Astrocyte (in vitro differentiated cells and primary cell): ENCODE results near the gene SF3B3. TPM values are rescaled to one million over a fixed set of nuclear protein-coding genes. Genes with fewer than 3 reads are reported as not detected.

ENCODE experiments used
- DNase-seq: peaks from one replicate; pipeline ENCODE4 v3.0.0-alpha.2; 2010; ENCODE audit warnings: low read depth
- FAIRE-seq: peaks from 2 replicates; lab custom pipeline; 2011; peaks lifted over from hg19 to GRCh38; lab: Jason Lieb, UNC
- H2AFZ ChIP-seq: 2 replicates; pipeline ENCODE4 v1.6.0; 2012; ENCODE audit warnings: low read depth, low read length, inconsistent platforms
- H3K27ac ChIP-seq: 2 replicates; pipeline ENCODE4 v1.5.1; 2011; ENCODE audit warnings: low read depth, low read length, inconsistent platforms
- H3K27me3 ChIP-seq: 2 replicates; pipeline ENCODE4 v1.6.0; 2011; ENCODE audit warnings: low read length, inconsistent platforms; ENCODE audit not compliant: insufficient read depth
- H3K36me3 ChIP-seq: 2 replicates; pipeline ENCODE4 v1.5.1; 2011; ENCODE audit warnings: low read length, inconsistent platforms; ENCODE audit not compliant: insufficient read depth
- H3K4me1 ChIP-seq: 2 replicates; pipeline ENCODE4 v1.5.1; 2011; ENCODE audit warnings: low read length, inconsistent platforms; ENCODE audit not compliant: insufficient read depth
- H3K4me2 ChIP-seq: 2 replicates; pipeline ENCODE4 v1.6.0; 2012; ENCODE audit warnings: low read length, inconsistent platforms
- H3K4me3 ChIP-seq: 2 replicates; pipeline ENCODE4 v1.5.1; 2011; ENCODE audit warnings: low read depth, mild to moderate bottlenecking, low read length, inconsistent platforms; ENCODE audit not compliant: insufficient read depth
- H3K79me2 ChIP-seq: 2 replicates; pipeline ENCODE4 v1.6.0; 2012; ENCODE audit warnings: mild to moderate bottlenecking, low read length, inconsistent platforms; ENCODE audit not compliant: insufficient read depth
- H3K9ac ChIP-seq: 2 replicates; pipeline ENCODE4 v1.6.0; 2012; ENCODE audit warnings: mild to moderate bottlenecking, low read length, inconsistent platforms
- H3K9me3 ChIP-seq: 2 replicates; pipeline ENCODE4 v1.5.1; 2012; ENCODE audit warnings: low read depth, mild to moderate bottlenecking, low read length, inconsistent platforms; ENCODE audit not compliant: insufficient read depth
- H4K20me1 ChIP-seq: 2 replicates; pipeline ENCODE4 v1.6.0; 2012; ENCODE audit warnings: low read length, inconsistent platforms; ENCODE audit not compliant: insufficient read depth
- H3K27ac Mint-ChIP-seq: one replicate; pipeline ENCODE4 v1.8.0; 2021; ENCODE audit warnings: mild to moderate bottlenecking, mixed read lengths; ENCODE audit not compliant: unreplicated experiment
- H3K27me3 Mint-ChIP-seq: one replicate; pipeline ENCODE4 v1.8.0; 2021; ENCODE audit warnings: low read depth, mixed read lengths; ENCODE audit not compliant: unreplicated experiment
- H3K36me3 Mint-ChIP-seq: one replicate; pipeline ENCODE4 v1.8.0; 2021; ENCODE audit warnings: low read depth, mixed read lengths; ENCODE audit not compliant: unreplicated experiment
- H3K4me1 Mint-ChIP-seq: one replicate; pipeline ENCODE4 v1.8.0; 2021; ENCODE audit warnings: low read depth, mixed read lengths; ENCODE audit not compliant: unreplicated experiment
- H3K4me3 Mint-ChIP-seq: one replicate; pipeline ENCODE4 v1.8.0; 2021; ENCODE audit warnings: mild to moderate bottlenecking, moderate library complexity, mixed read lengths; ENCODE audit not compliant: unreplicated experiment
- H3K9me3 Mint-ChIP-seq: one replicate; pipeline ENCODE4 v1.8.0; 2021; ENCODE audit warnings: mild to moderate bottlenecking, mixed read lengths; ENCODE audit not compliant: unreplicated experiment
- EZH2 ChIP-seq: IDR thresholded peaks from 2 replicates; pipeline ENCODE4 v1.6.1; 2012; ENCODE audit warnings: mild to moderate bottlenecking, low read length, inconsistent platforms; ENCODE audit not compliant: insufficient read depth
- total RNA-seq: library from RNA; stranded (reverse); gene quantifications from 2 replicates; pipeline ENCODE4 v1.2.1, GENCODE V29; 2021
- TF ChIP-seq, protein P1 (sequence below): IDR thresholded peaks from 2 replicates; pipeline ENCODE4 v1.5.1; 2011; ENCODE audit warnings: low read depth, mild to moderate bottlenecking, inconsistent platforms, low read length, moderate library complexity; ENCODE audit not compliant: insufficient read depth

The SF3B3 gene
- total RNA-seq, 1 donor from 2014 or later = 179 TPM

DNA sequence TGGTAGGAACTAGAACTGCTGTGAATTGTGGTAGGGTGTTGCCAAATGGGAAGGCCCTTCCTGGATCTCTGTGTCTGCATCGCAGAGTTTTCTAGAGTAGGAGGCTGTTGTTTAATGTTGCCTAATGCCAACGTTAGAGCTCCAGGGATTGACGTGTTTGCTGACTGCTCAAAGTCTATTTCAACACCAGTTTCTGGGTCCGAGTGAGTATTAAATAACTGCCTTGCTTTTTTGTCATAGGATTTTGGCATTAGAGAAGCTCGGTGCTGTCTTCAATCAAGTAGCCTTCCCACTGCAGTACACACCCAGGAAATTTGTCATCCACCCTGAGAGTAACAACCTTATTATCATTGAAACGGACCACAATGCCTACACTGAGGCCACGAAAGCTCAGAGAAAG lies 40.0 kb downstream of the SF3B3 start:
- Histone ChIP-seq H4K20me1 (peaks cover 88% of the 10 kb centered on the region), H3K79me2 (peaks cover 35% of the 10 kb centered on the region)

DNA sequence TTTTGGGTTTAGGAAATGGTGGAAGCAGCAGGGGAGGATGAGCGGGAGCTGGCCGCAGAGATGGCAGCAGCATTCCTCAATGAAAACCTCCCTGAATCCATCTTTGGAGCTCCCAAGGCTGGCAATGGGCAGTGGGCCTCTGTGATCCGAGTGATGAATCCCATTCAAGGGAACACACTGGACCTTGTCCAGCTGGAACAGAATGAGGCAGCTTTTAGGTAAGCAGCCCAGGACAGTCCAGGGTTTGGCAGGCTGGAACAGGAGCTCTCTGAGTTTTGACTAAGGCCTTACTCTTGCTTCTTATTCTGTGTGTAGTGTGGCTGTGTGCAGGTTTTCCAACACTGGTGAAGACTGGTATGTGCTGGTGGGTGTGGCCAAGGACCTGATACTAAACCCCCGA lies 41.4 kb downstream of the SF3B3 start:
- FAIRE-seq (no peak), DNase-seq (no peak)
- no peak overlapping the region for H3K27ac Mint-ChIP-seq
- Histone ChIP-seq H3K4me1 (peaks cover 5% of the 10 kb centered on the region), H3K27me3 (no peaks in the 10 kb centered on the region), H3K27ac (no peak overlapping the region), H3K79me2 (peaks cover 31% of the 10 kb centered on the region), H3K9me3 (no peaks in the 10 kb centered on the region), H3K9ac (no peak overlapping the region), H2AFZ (no peak overlapping the region), H4K20me1 (peaks cover 90% of the 10 kb centered on the region), H3K4me3 (no peak overlapping the region), H3K36me3 (peaks cover 89% of the 10 kb centered on the region), H3K4me2 (no peak overlapping the region)
- no peaks in the 10 kb centered on the region for H3K27me3 Mint-ChIP-seq
- no peaks in the 10 kb centered on the region for H3K9me3 Mint-ChIP-seq
- peaks cover 10% of the 10 kb centered on the region for H3K4me1 Mint-ChIP-seq
- no peak for TF ChIP-seq EZH2
- TF ChIP-seq, protein P1, sequence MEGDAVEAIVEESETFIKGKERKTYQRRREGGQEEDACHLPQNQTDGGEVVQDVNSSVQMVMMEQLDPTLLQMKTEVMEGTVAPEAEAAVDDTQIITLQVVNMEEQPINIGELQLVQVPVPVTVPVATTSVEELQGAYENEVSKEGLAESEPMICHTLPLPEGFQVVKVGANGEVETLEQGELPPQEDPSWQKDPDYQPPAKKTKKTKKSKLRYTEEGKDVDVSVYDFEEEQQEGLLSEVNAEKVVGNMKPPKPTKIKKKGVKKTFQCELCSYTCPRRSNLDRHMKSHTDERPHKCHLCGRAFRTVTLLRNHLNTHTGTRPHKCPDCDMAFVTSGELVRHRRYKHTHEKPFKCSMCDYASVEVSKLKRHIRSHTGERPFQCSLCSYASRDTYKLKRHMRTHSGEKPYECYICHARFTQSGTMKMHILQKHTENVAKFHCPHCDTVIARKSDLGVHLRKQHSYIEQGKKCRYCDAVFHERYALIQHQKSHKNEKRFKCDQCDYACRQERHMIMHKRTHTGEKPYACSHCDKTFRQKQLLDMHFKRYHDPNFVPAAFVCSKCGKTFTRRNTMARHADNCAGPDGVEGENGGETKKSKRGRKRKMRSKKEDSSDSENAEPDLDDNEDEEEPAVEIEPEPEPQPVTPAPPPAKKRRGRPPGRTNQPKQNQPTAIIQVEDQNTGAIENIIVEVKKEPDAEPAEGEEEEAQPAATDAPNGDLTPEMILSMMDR = no peak
- peaks cover 36% of the 10 kb centered on the region for H3K36me3 Mint-ChIP-seq
- H3K4me3 Mint-ChIP-seq = no peak overlapping the region

More for the DNA sequence above, 40.0 kb downstream of the SF3B3 start:
- TF ChIP-seq, protein P1 = no peak
- TF ChIP-seq EZH2 = no peak
- Histone ChIP-seq H3K27ac (no peak overlapping the region), H3K36me3 (peaks cover 86% of the 10 kb centered on the region), H3K9me3 (no peaks in the 10 kb centered on the region), H3K9ac (no peak overlapping the region), H3K4me3 (no peak overlapping the region), H3K4me1 (peaks cover 5% of the 10 kb centered on the region), H2AFZ (no peak overlapping the region), H3K27me3 (no peaks in the 10 kb centered on the region), H3K4me2 (no peak overlapping the region)
- Mint-ChIP-seq H3K36me3 (peaks cover 33% of the 10 kb centered on the region), H3K27me3 (no peaks in the 10 kb centered on the region), H3K9me3 (no peaks in the 10 kb centered on the region), H3K27ac (no peak overlapping the region), H3K4me3 (no peak overlapping the region), H3K4me1 (peaks cover 5% of the 10 kb centered on the region)
- DNase-seq (no peak), FAIRE-seq (no peak)

DNA sequence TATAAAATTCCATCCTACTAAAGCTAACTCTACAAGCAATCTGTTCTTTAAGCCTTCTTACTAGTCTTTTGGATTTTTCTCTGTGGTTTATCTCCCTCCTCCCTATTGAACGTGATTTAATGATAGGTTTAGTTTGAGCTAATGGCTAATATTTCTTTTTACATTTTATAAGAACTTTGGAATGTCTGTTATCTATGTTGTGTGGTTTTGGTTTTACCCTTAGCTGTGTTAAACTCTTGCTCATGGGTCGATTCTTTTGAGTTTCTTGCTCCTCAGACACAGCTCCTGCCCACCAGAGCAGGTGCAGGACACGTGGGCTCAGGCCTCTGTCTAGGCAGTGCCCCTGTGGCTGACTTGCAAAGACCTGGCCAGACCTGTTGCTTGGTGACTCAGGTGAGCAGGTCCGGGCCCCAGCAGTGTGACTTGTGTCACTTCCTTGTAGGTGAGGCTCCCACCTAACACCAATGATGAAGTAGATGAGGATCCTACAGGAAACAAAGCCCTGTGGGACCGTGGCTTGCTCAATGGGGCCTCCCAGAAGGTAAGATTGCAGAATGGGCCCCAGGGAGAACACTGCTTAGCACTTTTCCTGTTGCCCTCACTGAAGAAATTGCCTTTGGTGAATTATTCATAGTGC lies 45.1 kb downstream of the SF3B3 start:
- Mint-ChIP-seq H3K4me3 (no peak overlapping the region), H3K9me3 (no peaks in the 10 kb centered on the region), H3K4me1 (peaks cover 38% of the 10 kb centered on the region), H3K36me3 (peaks cover 50% of the 10 kb centered on the region), H3K27ac (peak overlapping the region; percentile 83), H3K27me3 (no peaks in the 10 kb centered on the region)
- Histone ChIP-seq H3K4me2 (no peak overlapping the region), H4K20me1 (peaks cover 89% of the 10 kb centered on the region), H2AFZ (no peak overlapping the region), H3K9ac (no peak overlapping the region), H3K79me2 (peaks cover 19% of the 10 kb centered on the region), H3K9me3 (no peaks in the 10 kb centered on the region), H3K27ac (no peak overlapping the region), H3K27me3 (no peaks in the 10 kb centered on the region), H3K36me3 (peaks cover 80% of the 10 kb centered on the region), H3K4me1 (peaks cover 33% of the 10 kb centered on the region), H3K4me3 (no peak overlapping the region)
- FAIRE-seq (no peak), DNase-seq (peak; percentile 77)
- TF ChIP-seq, protein P1 = no peak
- no peak for TF ChIP-seq EZH2
